HG03521 (cell line): ENCODE results near the gene COL18A1.
"Not testable (repeated sequence)": the region's sequence is repeated elsewhere in the genome, so short reads cannot be mapped to it uniquely, and the experiment has no call there.

Experiments
- ATAC-seq: cut with Tn5 transposase; IDR thresholded peaks from one replicate; pipeline ENCODE4 v1.9.1; 2021; ENCODE audit warnings: mild to moderate bottlenecking, moderate library complexity; ENCODE audit not compliant: unreplicated experiment

COL18A1 gene

GRCh38 chr21:45366931-45367401 is 38.0 kb upstream of the COL18A1 start:
- ATAC-seq = no peak

GRCh38 chr21:45367402-45368351 is 37.3 kb upstream of the COL18A1 start:
- ATAC-seq = no peak

- not testable (repeated sequence) for ATAC-seq
These were observed 35.9 kb upstream of the COL18A1 start for GRCh38 chr21:45369018-45369417.

- ATAC-seq = no peak
These were observed 34.4 kb upstream of the COL18A1 start for GRCh38 chr21:45370575-45370974.

- ATAC-seq = no peak
These were observed 33.9 kb upstream of the COL18A1 start for GRCh38 chr21:45371081-45371480.

- ATAC-seq = no peak
These were observed 33.3 kb upstream of the COL18A1 start for GRCh38 chr21:45371655-45372054.

- no peak for ATAC-seq
These were observed 32.1 kb upstream of the COL18A1 start for GRCh38 chr21:45372732-45373355.

- no peak for ATAC-seq
These were observed 30.8 kb upstream of the COL18A1 start for GRCh38 chr21:45373991-45374816.

GRCh38 chr21:45374826-45375455 is 30.0 kb upstream of the COL18A1 start:
- no peak for ATAC-seq

- ATAC-seq = no peak
These were observed 28.3 kb upstream of the COL18A1 start for GRCh38 chr21:45376459-45377324.

GRCh38 chr21:45377325-45377709 is 27.6 kb upstream of the COL18A1 start:
- ATAC-seq = no peak

- ATAC-seq = no peak
These were observed 27.1 kb upstream of the COL18A1 start for GRCh38 chr21:45377866-45378257.

GRCh38 chr21:45378258-45378966 is 26.6 kb upstream of the COL18A1 start:
- no peak for ATAC-seq

- ATAC-seq = no peak
These were observed 25.6 kb upstream of the COL18A1 start for GRCh38 chr21:45379171-45379900.

GRCh38 chr21:45379901-45380330 is 25.0 kb upstream of the COL18A1 start:
- no peak for ATAC-seq

GRCh38 chr21:45380566-45380965 is 24.4 kb upstream of the COL18A1 start:
- ATAC-seq = no peak

- ATAC-seq = no peak
These were observed 23.8 kb upstream of the COL18A1 start for GRCh38 chr21:45381036-45381787.
